ENCODE data around the gene FNDC3B.

The FNDC3B gene

DNA sequence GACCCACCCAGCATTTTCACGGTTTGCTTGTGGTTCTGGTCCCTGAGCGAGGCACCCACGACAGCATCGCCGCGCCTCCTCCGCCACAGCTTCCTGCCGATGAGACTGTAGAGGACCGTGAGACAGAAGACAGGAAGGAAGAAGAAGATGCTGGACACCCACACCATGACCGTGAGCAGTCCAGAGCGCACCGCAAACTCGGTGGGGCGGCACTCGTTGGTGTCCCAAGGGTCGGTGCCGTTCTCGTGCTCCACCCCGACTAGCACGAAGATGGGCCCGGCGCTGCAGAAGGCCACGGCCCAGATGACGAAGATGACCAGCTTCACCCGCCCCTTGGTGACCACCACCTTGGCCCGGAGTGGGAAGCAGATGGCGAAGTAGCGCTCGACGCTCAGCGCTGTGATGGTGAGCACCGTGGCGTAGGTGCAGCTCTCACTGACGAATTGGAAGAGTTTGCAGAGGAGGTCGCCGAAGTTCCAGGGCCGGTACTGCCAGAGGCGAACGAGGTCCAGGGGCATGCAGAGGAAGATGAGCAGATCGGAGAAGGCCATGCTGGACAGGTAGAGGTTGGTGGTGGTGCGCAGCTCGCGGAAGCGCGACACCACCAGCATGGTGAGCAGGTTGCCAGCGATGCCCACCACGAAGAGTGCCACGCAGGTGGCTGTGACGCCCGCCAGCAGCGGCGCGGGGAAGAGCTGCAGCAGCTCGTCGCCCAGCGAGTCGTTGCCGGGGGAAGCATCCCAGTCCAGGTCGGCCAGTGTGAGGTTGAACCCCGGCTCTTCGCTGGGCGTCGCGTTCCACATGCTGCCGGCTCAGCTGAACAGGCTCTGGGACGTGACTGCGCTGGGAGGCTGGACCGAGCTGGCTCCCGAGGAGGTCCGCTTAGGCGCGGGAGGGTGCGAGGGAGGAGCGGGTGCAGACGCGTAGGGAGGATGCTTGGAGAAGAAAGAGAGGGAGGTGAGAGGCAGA is 408.5 kb downstream of the FNDC3B start, which contains the start of gene GHSR:
Gene GHSR, minus strand, starts transcription at position 846 of the 969 bp plus-strand sequence. Its CDS starts 43 bp downstream, at position 803.
- no peaks in the 10 kb centered on the region for H3K4me1 ChIP-seq (ENCODE audit: control insufficient read depth in 1 of 2, insufficient read depth in 1 of 2, low read depth in 1 of 2, low read length in 1 of 2)
- peaks cover 100% of the 10 kb centered on the region for H3K27me3 ChIP-seq
- no peaks in the 10 kb centered on the region for H3K36me3 ChIP-seq
- no peaks in the 10 kb centered on the region for H3K9me3 ChIP-seq
- H3K27ac ChIP-seq = no peak within 1 kb of the TSS
- TF ChIP-seq, protein P1, sequence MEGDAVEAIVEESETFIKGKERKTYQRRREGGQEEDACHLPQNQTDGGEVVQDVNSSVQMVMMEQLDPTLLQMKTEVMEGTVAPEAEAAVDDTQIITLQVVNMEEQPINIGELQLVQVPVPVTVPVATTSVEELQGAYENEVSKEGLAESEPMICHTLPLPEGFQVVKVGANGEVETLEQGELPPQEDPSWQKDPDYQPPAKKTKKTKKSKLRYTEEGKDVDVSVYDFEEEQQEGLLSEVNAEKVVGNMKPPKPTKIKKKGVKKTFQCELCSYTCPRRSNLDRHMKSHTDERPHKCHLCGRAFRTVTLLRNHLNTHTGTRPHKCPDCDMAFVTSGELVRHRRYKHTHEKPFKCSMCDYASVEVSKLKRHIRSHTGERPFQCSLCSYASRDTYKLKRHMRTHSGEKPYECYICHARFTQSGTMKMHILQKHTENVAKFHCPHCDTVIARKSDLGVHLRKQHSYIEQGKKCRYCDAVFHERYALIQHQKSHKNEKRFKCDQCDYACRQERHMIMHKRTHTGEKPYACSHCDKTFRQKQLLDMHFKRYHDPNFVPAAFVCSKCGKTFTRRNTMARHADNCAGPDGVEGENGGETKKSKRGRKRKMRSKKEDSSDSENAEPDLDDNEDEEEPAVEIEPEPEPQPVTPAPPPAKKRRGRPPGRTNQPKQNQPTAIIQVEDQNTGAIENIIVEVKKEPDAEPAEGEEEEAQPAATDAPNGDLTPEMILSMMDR (IDR thresholded peaks at IDR 0.05) = no peak
- no peak within 1 kb of the TSS for H3K4me3 ChIP-seq (ENCODE audit: low read depth in 1 of 2, low read length in 1 of 2)

DNA sequence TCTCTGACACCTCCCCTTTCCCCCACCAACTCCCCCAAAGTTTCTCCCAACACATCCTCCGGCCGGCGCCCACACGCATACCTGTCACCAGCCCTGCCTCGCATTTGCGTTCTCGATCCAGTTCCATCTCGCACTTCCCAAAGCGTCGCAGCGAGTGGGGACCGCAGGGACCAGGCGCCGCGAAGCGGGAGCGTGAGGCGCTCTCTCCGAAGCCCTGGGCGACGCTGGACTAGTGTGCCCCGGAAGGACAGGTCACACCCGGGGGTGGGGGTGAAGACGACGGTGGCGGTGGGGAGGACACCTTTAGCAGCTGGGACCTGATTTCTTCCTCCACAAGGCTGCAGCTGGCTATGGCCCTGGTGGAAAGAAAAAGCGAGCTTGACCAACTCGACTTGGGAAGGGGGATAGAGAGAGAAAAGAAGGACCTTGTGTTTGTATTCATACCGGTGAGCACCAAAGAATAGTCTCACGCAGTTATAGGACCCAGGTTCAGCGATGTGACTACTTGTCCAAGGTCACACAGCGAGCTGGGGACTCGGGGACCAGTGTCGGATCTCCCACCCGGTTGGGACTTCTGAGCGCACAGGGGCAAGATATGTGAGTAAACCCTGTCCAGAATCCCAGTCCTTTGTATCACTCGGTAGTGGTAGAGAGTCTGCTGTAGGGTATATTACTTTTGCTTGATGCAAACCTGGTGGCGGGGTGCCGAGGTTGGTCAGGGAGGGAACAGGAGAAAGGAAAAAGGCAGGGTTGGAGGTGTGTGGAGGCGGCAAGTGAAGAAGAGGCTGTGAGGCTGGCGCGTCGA is 409.5 kb downstream of the FNDC3B start:
- no peaks in the 10 kb centered on the region for H3K4me1 ChIP-seq (ENCODE audit: control insufficient read depth in 1 of 2, insufficient read depth in 1 of 2, low read depth in 1 of 2, low read length in 1 of 2)
- H3K9me3 ChIP-seq = no peaks in the 10 kb centered on the region
- peaks cover 100% of the 10 kb centered on the region for H3K27me3 ChIP-seq
- no peaks in the 10 kb centered on the region for H3K36me3 ChIP-seq
- TF ChIP-seq, protein P1 (IDR thresholded peaks at IDR 0.05) = no peak
- H3K27ac ChIP-seq = no peak overlapping the region
- H3K4me3 ChIP-seq (ENCODE audit: low read depth in 1 of 2, low read length in 1 of 2) = no peak overlapping the region

DNA sequence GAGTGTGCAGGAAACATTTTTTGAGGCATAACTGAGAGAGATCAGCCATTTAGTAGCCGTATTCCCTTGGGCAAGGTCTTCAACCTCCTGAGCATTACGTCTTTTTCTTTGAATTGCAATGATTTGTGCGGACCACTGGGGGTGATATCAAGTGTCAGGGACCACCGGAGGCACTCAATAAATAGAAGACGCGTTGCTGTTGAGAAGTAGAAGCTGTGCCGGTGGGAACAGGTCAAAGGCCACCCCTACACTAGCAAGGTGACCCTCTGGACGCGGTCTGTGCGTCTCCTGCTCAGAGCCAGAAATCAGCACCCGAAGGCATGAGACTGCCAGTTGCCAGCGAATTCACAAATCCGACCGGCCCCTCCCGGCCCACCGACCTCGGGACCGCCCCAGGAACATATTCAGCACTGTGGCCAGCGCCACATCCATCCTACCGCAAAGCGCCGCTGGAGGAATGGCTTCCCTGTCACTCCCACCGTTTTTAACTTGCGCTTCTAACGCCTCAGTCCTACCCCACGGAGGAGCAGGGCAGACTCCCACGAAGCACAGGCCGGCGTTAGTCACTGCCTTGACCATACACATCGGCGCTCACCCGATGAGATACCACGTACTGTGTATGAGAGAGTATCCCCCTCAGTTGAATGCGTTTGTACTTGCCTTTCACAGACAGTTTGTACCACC is 410.2 kb downstream of the FNDC3B start:
- Histone ChIP-seq H3K27me3 (peaks cover 100% of the 10 kb centered on the region), H3K36me3 (no peaks in the 10 kb centered on the region), H3K9me3 (no peaks in the 10 kb centered on the region), H3K27ac (no peak overlapping the region), H3K4me3 (ENCODE audit: low read depth in 1 of 2, low read length in 1 of 2) (no peak overlapping the region), H3K4me1 (ENCODE audit: control insufficient read depth in 1 of 2, insufficient read depth in 1 of 2, low read depth in 1 of 2, low read length in 1 of 2) (no peaks in the 10 kb centered on the region)
- TF ChIP-seq, protein P1 (IDR thresholded peaks at IDR 0.05) = no peak
